Stomach (tissue), 4 donors: ENCODE measurements around the gene NARS2.

Source experiments
- POLR2AphosphoS5 ChIP-seq, 3 donors: sonication (generic); formaldehyde crosslinking; IDR thresholded peaks; one replicate each; pipeline ENCODE4 v1.6.1; 2016; ENCODE audit warnings: antibody characterized with exemption in 3 of 3
- TF ChIP-seq, protein P1 (sequence below), 7 experiments: fragments of 450-650 bp in 4 of 7; fragments of 200-600 bp in 3 of 7; sonication (generic) in 3 of 7; IDR thresholded peaks; one replicate each; pipeline ENCODE4 v1.5.1; 2016 to 2019; ENCODE audit warnings: antibody characterized with exemption in 7 of 7, control low read depth in 2 of 7, mild to moderate bottlenecking in 1 of 7

DNA sequence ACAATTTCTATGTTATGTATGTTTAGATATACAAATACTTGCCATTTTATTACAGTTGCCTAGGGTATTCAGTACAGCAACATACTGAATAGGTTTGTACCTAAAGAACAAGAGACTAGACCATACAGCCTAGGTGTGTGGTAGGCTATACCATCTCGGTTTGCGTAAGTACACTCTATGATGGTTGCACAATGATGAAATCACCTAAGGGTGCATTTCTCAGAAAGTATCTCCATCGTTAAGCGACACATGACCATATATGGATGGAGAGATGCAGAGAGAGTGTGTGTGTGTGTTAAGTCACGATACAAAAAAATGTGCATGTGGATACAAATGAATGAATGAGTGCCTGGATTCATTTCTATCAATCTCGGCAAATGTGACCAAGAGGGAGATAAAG lies 37.7 kb downstream of the NARS2 start:
- TF ChIP-seq, protein P1, sequence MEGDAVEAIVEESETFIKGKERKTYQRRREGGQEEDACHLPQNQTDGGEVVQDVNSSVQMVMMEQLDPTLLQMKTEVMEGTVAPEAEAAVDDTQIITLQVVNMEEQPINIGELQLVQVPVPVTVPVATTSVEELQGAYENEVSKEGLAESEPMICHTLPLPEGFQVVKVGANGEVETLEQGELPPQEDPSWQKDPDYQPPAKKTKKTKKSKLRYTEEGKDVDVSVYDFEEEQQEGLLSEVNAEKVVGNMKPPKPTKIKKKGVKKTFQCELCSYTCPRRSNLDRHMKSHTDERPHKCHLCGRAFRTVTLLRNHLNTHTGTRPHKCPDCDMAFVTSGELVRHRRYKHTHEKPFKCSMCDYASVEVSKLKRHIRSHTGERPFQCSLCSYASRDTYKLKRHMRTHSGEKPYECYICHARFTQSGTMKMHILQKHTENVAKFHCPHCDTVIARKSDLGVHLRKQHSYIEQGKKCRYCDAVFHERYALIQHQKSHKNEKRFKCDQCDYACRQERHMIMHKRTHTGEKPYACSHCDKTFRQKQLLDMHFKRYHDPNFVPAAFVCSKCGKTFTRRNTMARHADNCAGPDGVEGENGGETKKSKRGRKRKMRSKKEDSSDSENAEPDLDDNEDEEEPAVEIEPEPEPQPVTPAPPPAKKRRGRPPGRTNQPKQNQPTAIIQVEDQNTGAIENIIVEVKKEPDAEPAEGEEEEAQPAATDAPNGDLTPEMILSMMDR (IDR thresholded peaks at IDR 0.05), result no peak
- no peak for TF ChIP-seq POLR2AphosphoS5 (IDR thresholded peaks at IDR 0.05)
